Lower lobe of right lung (tissue), 2 donors: ENCODE data around the gene PABPN1. TPM values are rescaled to one million over a fixed set of nuclear protein-coding genes. Genes with fewer than 3 reads are reported as not detected.
A peak's percentile ranks its signal among the peaks of the same experiment; 100 is the strongest.

Source experiments
- ATAC-seq, 2 donors: fragments of 200-7000 bp; cut with Tn5 transposase; one replicate each; pipeline ENCODE4 v1.9.1; 2020 to 2022; ENCODE audit warnings: mild to moderate bottlenecking in 2 of 2, moderate library complexity in 2 of 2
- DNase-seq: peaks from one replicate; pipeline ENCODE4 v3.0.0-alpha.2; 2020
- H3K27ac ChIP-seq: fragments of 200-600 bp; one replicate; pipeline ENCODE4 v1.8.0; 2022
- H3K27me3 ChIP-seq: fragments of 200-600 bp; one replicate; pipeline ENCODE4 v1.8.0; 2022; ENCODE audit warnings: low read depth
- H3K36me3 ChIP-seq: fragments of 200-600 bp; one replicate; pipeline ENCODE4 v1.8.0; 2022; ENCODE audit warnings: mild to moderate bottlenecking
- H3K4me1 ChIP-seq: fragments of 200-600 bp; one replicate; pipeline ENCODE4 v1.8.0; 2022
- H3K4me3 ChIP-seq: fragments of 200-600 bp; one replicate; pipeline ENCODE4 v1.8.0; 2022; ENCODE audit warnings: mild to moderate bottlenecking
- H3K9me3 ChIP-seq: fragments of 200-600 bp; one replicate; pipeline ENCODE4 v1.8.0; 2022
- CTCF ChIP-seq: fragments of 200-600 bp; IDR thresholded peaks from one replicate; pipeline ENCODE4 v1.8.0; 2022; ENCODE audit warnings: antibody characterized with exemption, mild to moderate bottlenecking
- intact Hi-C: fragments of 100-400 bp; cut with DNase I; formaldehyde crosslinking; loops from one replicate; pipeline ENCODE4 v1.11.0; 2022
- total RNA-seq: library from RNA; stranded (reverse); fragmentation: NEBNext Ultra II Directional; extraction: Animal tissue kit (Norgen Biotek cat#: 25700); gene quantifications from one replicate; pipeline ENCODE4 v1.2.1, GENCODE V29; 2021
- donor health status: DM: no; HTN: yes; CAD: no; lungs with severe emphysema.

Gene PABPN1
- total RNA-seq, 1 donor from 2014 or later = 122 TPM

GRCh38 chr14:23302290-23303225 is 18.7 kb upstream of the PABPN1 start, which contains the start of gene PPP1R3E:
PPP1R3E (minus strand) TSS chr14:23302859; CDS start chr14:23302576, 283 bp downstream.
- intact Hi-C loops = no loop called here
- DNase-seq = peak; percentile 83
- no peaks in the 10 kb centered on the region for H3K9me3 ChIP-seq
- no peaks in the 10 kb centered on the region for H3K27me3 ChIP-seq
- peak within 1 kb of the TSS; percentile 96 for H3K27ac ChIP-seq
- peaks cover 11% of the 10 kb centered on the region for H3K36me3 ChIP-seq
- H3K4me3 ChIP-seq = peak within 1 kb of the TSS; percentile 78
- H3K4me1 ChIP-seq = peaks cover 51% of the 10 kb centered on the region
- no peak for TF ChIP-seq CTCF
- peak; percentile 66 to 68 for ATAC-seq

GRCh38 chr14:23306412-23307145 is 14.7 kb upstream of the PABPN1 start, which contains the start of gene BCL2L2:
BCL2L2 (plus strand) TSS chr14:23306833; CDS start chr14:23307768, 935 bp downstream.
- no peak for TF ChIP-seq CTCF
- peaks cover 43% of the 10 kb centered on the region for H3K4me1 ChIP-seq
- intact Hi-C loops = no loop called here

DNA sequence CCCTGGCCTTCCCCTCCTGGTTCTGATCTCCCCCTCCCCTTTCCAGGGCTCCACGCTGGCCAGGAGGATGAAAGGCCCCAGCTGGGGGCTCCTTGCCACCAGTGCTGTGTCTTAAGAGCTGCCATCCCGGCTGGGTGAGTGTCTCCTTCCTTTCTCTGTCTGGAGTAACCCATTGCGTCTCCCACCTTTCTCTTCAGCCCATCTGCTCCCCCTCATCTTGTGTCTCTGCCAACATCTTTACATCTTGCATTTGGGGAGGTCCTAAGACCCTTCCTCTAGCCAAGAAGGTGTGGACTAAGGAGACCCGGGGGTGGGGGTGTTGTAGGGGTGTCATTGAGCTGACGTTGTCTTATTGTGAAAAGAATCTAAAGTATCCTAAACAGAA is 14.1 kb upstream of the PABPN1 start:
- DNase-seq (no peak), ATAC-seq (no peak)
- TF ChIP-seq CTCF = no peak
- intact Hi-C loops = no loop called here
- Histone ChIP-seq H3K4me1 (peaks cover 43% of the 10 kb centered on the region), H3K27me3 (no peaks in the 10 kb centered on the region), H3K27ac (peak overlapping the region; percentile 82), H3K36me3 (peaks cover 42% of the 10 kb centered on the region), H3K4me3 (peak overlapping the region; percentile 65), H3K9me3 (no peaks in the 10 kb centered on the region)

More at GRCh38 chr14:23306412-23307145, 14.7 kb upstream of the PABPN1 start, which contains the start of gene BCL2L2:
- DNase-seq = peak; percentile 94
- ATAC-seq = peak; percentile 79 to 83
- H3K4me3 ChIP-seq = peak within 1 kb of the TSS; percentile 65
- peak within 1 kb of the TSS; percentile 82 for H3K27ac ChIP-seq
- no peaks in the 10 kb centered on the region for H3K27me3 ChIP-seq
- H3K9me3 ChIP-seq = no peaks in the 10 kb centered on the region
- H3K36me3 ChIP-seq = peaks cover 36% of the 10 kb centered on the region

DNA sequence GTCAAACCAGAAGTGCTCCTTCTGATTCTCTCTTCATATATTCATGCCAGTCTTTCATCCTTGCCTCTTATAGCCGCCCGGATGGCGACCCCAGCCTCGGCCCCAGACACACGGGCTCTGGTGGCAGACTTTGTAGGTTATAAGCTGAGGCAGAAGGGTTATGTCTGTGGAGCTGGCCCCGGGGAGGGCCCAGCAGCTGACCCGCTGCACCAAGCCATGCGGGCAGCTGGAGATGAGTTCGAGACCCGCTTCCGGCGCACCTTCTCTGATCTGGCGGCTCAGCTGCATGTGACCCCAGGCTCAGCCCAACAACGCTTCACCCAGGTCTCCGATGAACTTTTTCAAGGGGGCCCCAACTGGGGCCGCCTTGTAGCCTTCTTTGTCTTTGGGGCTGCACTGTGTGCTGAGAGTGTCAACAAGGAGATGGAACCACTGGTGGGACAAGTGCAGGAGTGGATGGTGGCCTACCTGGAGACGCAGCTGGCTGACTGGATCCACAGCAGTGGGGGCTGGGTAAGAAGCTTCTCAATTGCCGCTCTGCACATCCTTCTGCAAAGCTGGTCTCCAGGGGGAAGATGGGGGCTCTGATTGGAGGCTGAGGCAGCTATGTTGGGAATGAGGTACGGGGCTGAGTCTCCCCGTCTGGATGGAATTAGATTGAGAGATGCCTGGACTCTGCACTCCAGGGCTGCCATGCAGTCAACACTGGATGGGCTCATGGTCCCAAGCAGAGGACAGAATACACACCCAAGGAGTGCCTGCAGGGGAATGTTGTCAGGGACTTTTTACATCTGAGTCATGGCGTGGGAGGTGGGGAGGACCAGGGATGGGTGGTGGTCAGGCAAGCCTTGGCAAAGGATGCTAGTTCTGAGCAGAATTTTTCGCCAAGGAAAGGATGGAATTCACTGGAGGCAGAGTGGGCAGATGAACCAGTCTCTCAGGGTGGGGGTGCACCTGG is 13.3 kb upstream of the PABPN1 start:
- intact Hi-C loops = no loop called here
- no peak for DNase-seq

More for the DNA sequence above, 13.3 kb upstream of the PABPN1 start:
- no peak for ATAC-seq
- Histone ChIP-seq H3K4me1 (peaks cover 40% of the 10 kb centered on the region), H3K9me3 (no peaks in the 10 kb centered on the region), H3K27ac (peak overlapping the region; percentile 82), H3K27me3 (no peaks in the 10 kb centered on the region), H3K4me3 (peak overlapping the region; percentile 65), H3K36me3 (peaks cover 48% of the 10 kb centered on the region)
- no peak for TF ChIP-seq CTCF
